ENCODE data around the gene UGT1A6. TPM values are rescaled to one million over a fixed set of nuclear protein-coding genes. Genes with fewer than 3 reads are reported as not detected.
"Not testable (repeated sequence)": the region's sequence is repeated elsewhere in the genome, so short reads cannot be mapped to it uniquely, and the experiment has no call there.

The UGT1A6 gene
- total RNA-seq, 2 donors from 2014 or later, result not detected

GRCh38 chr2:233740870-233741269 is 48.2 kb downstream of the UGT1A6 start:
- Histone ChIP-seq H3K4me3 (ENCODE audit: low read length) (no peak overlapping the region), H3K27me3 (ENCODE audit: control insufficient read depth, insufficient read depth, low read length, poor library complexity, severe bottlenecking) (no peaks in the 10 kb centered on the region), H3K36me3 (ENCODE audit: control insufficient read depth, insufficient read depth, low read length) (no peaks in the 10 kb centered on the region), H3K4me1 (ENCODE audit: control insufficient read depth, insufficient read depth, low read length) (no peaks in the 10 kb centered on the region), H3K9ac (ENCODE audit: extremely low read depth, low read length, poor library complexity, severe bottlenecking) (no peak overlapping the region), H3K27ac (ENCODE audit: low read depth, low read length) (no peak overlapping the region), H3K9me3 (ENCODE audit: control insufficient read depth, low read length) (peaks cover 22% of the 10 kb centered on the region)
- no peak for TF ChIP-seq CTCF (conservative IDR thresholded peaks at IDR 0.05)
- Mint-ChIP-seq H3K4me3 (no peak overlapping the region), H3K27ac (no peak overlapping the region), H3K9me3 (peaks cover 26% of the 10 kb centered on the region), H3K27me3 (ENCODE audit: insufficient read depth) (peaks cover 8% of the 10 kb centered on the region), H3K36me3 (ENCODE audit: low read depth) (no peaks in the 10 kb centered on the region), H3K4me1 (no peaks in the 10 kb centered on the region)
- WGBS, 2 experiments (ENCODE audit: insufficient coverage in 1 of 2, insufficient read length in 1 of 2), result 63 to 79% methylated on average over 1 to 2 of the region's 2 CpGs
- DNase-seq, result no peak

- Histone ChIP-seq H3K36me3 (ENCODE audit: control insufficient read depth, insufficient read depth, low read length) (no peaks in the 10 kb centered on the region), H3K4me3 (ENCODE audit: low read length) (no peak overlapping the region), H3K27ac (ENCODE audit: low read depth, low read length) (no peak overlapping the region), H3K9me3 (ENCODE audit: control insufficient read depth, low read length) (peaks cover 16% of the 10 kb centered on the region), H3K9ac (ENCODE audit: extremely low read depth, low read length, poor library complexity, severe bottlenecking) (no peak overlapping the region), H3K4me1 (ENCODE audit: control insufficient read depth, insufficient read depth, low read length) (no peaks in the 10 kb centered on the region), H3K27me3 (ENCODE audit: control insufficient read depth, insufficient read depth, low read length, poor library complexity, severe bottlenecking) (no peaks in the 10 kb centered on the region)
- Mint-ChIP-seq H3K4me1 (no peaks in the 10 kb centered on the region), H3K27ac (no peak overlapping the region), H3K4me3 (no peak overlapping the region), H3K36me3 (ENCODE audit: low read depth) (no peaks in the 10 kb centered on the region), H3K9me3 (peaks cover 23% of the 10 kb centered on the region), H3K27me3 (ENCODE audit: insufficient read depth) (peaks cover 10% of the 10 kb centered on the region)
- DNase-seq, result no peak
- 94 to 98% methylated on average over 36 to 44 of the region's 46 CpGs for WGBS, 2 experiments (ENCODE audit: insufficient coverage in 1 of 2, insufficient read length in 1 of 2)
- no peak for TF ChIP-seq CTCF (conservative IDR thresholded peaks at IDR 0.05)
Measured at GRCh38 chr2:233743464-233744259, 51.0 kb downstream of the UGT1A6 start.

- H3K9me3 Mint-ChIP-seq, result peaks cover 22% of the 10 kb centered on the region
- WGBS, 2 experiments (ENCODE audit: insufficient coverage in 1 of 2, insufficient read length in 1 of 2), result 92 to 100% methylated on average over 3 to 5 of the region's 5 CpGs
- Histone ChIP-seq H3K4me1 (ENCODE audit: control insufficient read depth, insufficient read depth, low read length) (no peaks in the 10 kb centered on the region), H3K9ac (ENCODE audit: extremely low read depth, low read length, poor library complexity, severe bottlenecking) (no peak overlapping the region), H3K27me3 (ENCODE audit: control insufficient read depth, insufficient read depth, low read length, poor library complexity, severe bottlenecking) (no peaks in the 10 kb centered on the region), H3K4me3 (ENCODE audit: low read length) (no peak overlapping the region), H3K36me3 (ENCODE audit: control insufficient read depth, insufficient read depth, low read length) (no peaks in the 10 kb centered on the region), H3K27ac (ENCODE audit: low read depth, low read length) (no peak overlapping the region), H3K9me3 (ENCODE audit: control insufficient read depth, low read length) (peaks cover 5% of the 10 kb centered on the region)
- H3K4me3 Mint-ChIP-seq, result no peak overlapping the region
- TF ChIP-seq CTCF (conservative IDR thresholded peaks at IDR 0.05), result no peak
- no peaks in the 10 kb centered on the region for H3K4me1 Mint-ChIP-seq
- H3K36me3 Mint-ChIP-seq (ENCODE audit: low read depth), result no peaks in the 10 kb centered on the region
- H3K27me3 Mint-ChIP-seq (ENCODE audit: insufficient read depth), result peaks cover 10% of the 10 kb centered on the region
- no peak overlapping the region for H3K27ac Mint-ChIP-seq
- DNase-seq, result no peak
Measured at GRCh38 chr2:233745073-233745755, 52.5 kb downstream of the UGT1A6 start.

- not testable (repeated sequence) for H3K27me3 Mint-ChIP-seq (ENCODE audit: insufficient read depth); H3K27ac Mint-ChIP-seq; H3K27ac ChIP-seq (ENCODE audit: low read depth, low read length); H3K27me3 ChIP-seq (ENCODE audit: control insufficient read depth, insufficient read depth, low read length, poor library complexity, severe bottlenecking); H3K4me1 Mint-ChIP-seq; H3K4me1 ChIP-seq (ENCODE audit: control insufficient read depth, insufficient read depth, low read length); H3K36me3 Mint-ChIP-seq (ENCODE audit: low read depth); H3K9ac ChIP-seq (ENCODE audit: extremely low read depth, low read length, poor library complexity, severe bottlenecking); DNase-seq; H3K4me3 ChIP-seq (ENCODE audit: low read length); H3K9me3 ChIP-seq (ENCODE audit: control insufficient read depth, low read length); H3K36me3 ChIP-seq (ENCODE audit: control insufficient read depth, insufficient read depth, low read length); H3K4me3 Mint-ChIP-seq
- peaks cover 24% of the 10 kb centered on the region for H3K9me3 Mint-ChIP-seq
- 95 to 100% methylated on average over 1 to 2 of the region's 2 CpGs for WGBS, 2 experiments (ENCODE audit: insufficient coverage in 1 of 2, insufficient read length in 1 of 2)
Measured at GRCh38 chr2:233745838-233746237, 53.1 kb downstream of the UGT1A6 start.
